ENCODE results near the gene COMMD9. TPM values are rescaled to one million over a fixed set of nuclear protein-coding genes. Genes with fewer than 3 reads are reported as not detected.

The COMMD9 gene
- total and polyA plus RNA-seq, 2 of the 4 experiments (the other 2 are of a cell fraction): 50.7 to 58.3 TPM

GRCh38 chr11:36289226-36289852, at the start of gene COMMD9 (continued):
- no peak for TF ChIP-seq CTCF (conservative IDR thresholded peaks at IDR 0.05; ENCODE audit: low read depth, low read length)

DNA sequence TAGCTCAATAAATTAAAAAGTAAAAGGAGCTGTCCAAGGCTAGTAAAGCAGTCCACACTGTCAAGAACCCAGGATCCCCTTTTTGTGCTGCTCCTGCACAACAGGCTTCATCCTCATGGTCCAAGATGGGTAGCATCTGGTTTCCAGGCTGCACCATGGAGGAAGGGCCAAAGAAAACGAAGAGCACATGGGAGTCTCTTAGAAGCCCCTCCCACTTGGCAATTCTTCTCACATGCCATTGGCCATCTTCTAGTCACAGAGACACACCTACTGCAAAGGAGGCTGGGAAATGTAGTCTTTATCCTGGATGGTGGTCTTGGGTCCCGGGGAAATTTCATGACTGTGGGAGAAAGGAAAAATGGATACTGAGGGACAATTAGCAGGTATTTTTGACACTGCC, 44.7 kb upstream of the COMMD9 start:
- Histone ChIP-seq H3K4ac (ENCODE audit: low read depth, low read length) (no peak overlapping the region), H3K4me2 (ENCODE audit: low read depth, low read length) (peak overlapping the region; percentile 6; the same call in 1 of the 2 replicates), H3K14ac (replicated peaks; ENCODE audit: low read depth, low read length) (no peak overlapping the region), H3K56ac (ENCODE audit: extremely low read depth, insufficient read depth, low read length) (no peak overlapping the region), H2AFZ (replicated peaks; ENCODE audit: low read length, poor library complexity) (no peak overlapping the region), H4K8ac (ENCODE audit: low read depth in 2 of 2, low read length in 2 of 2) (no peak overlapping the region), H3K36me3 (ENCODE audit: control insufficient read depth, insufficient read depth, low read length) (no peaks in the 10 kb centered on the region), H3K23ac (ENCODE audit: low read depth, low read length) (no peak overlapping the region), H3K9me1 (ENCODE audit: insufficient read depth, low read length) (no peaks in the 10 kb centered on the region), H2AK9ac (replicated peaks; ENCODE audit: low read depth, low read length, poor library complexity) (no peak overlapping the region), H4K91ac (ENCODE audit: insufficient read depth, low read depth, low read length) (no peak overlapping the region), H2BK15ac (ENCODE audit: low read depth, low read length) (no peak overlapping the region), H2AK5ac (ENCODE audit: low read depth, low read length) (no peak overlapping the region), H3K4me3 (ENCODE audit: insufficient read depth, low read depth, low read length) (no peak overlapping the region), H3K9me3 (ENCODE audit: control insufficient read depth, insufficient read depth, low read length) (no peaks in the 10 kb centered on the region), H3K18ac (ENCODE audit: low read depth, low read length) (no peak overlapping the region), H4K20me1 (ENCODE audit: insufficient read depth, low read length) (no peaks in the 10 kb centered on the region), H3K79me1 (ENCODE audit: low read depth in 1 of 2, low read length in 2 of 2) (no peaks in the 10 kb centered on the region), H3K27ac (ENCODE audit: insufficient read depth, low read length) (no peak overlapping the region), H2BK20ac (ENCODE audit: low read depth, low read length) (no peak overlapping the region), H4K5ac (ENCODE audit: low read depth, low read length) (no peak overlapping the region), H3K27me3 (ENCODE audit: control insufficient read depth, insufficient read depth, low read length) (peaks cover 15% of the 10 kb centered on the region), H3K4me1 (ENCODE audit: control insufficient read depth, insufficient read depth, low read length) (no peaks in the 10 kb centered on the region), H2BK5ac (ENCODE audit: low read depth, low read length, poor library complexity, severe bottlenecking) (no peak overlapping the region), H3K9ac (ENCODE audit: low read depth, low read length) (no peak overlapping the region), H2BK120ac (ENCODE audit: low read depth, low read length) (no peak overlapping the region)
- TF ChIP-seq MXI1 (IDR thresholded peaks at IDR 0.05; ENCODE audit: borderline replicate concordance, low read depth, low read length) (no peak), RAD21 (IDR thresholded peaks at IDR 0.05; ENCODE audit: low read length) (no peak), SMC3 (IDR thresholded peaks at IDR 0.05; ENCODE audit: low read depth, low read length) (no peak), CEBPB (IDR thresholded peaks at IDR 0.05; ENCODE audit: low read depth, low read length) (no peak), POLR2A (IDR thresholded peaks at IDR 0.05; ENCODE audit: low read depth, low read length) (no peak), CHD1 (IDR thresholded peaks at IDR 0.05; ENCODE audit: low read depth, low read length) (no peak), RCOR1 (IDR thresholded peaks at IDR 0.05; ENCODE audit: insufficient replicate concordance, low read length) (no peak), ELK1 (IDR thresholded peaks at IDR 0.05; ENCODE audit: borderline replicate concordance, low read depth, low read length) (no peak)
- ChIA-PET CTCF (no interaction called here), POLR2A (ENCODE audit: unreplicated experiment) (no interaction called here)
- WGBS, 2 experiments (ENCODE audit: extremely low coverage in 2 of 2, insufficient read length in 1 of 2): no CpG with 5 or more reads among the region's 2 CpGs
- intact Hi-C loops (cut with micrococcal nuclease) (no loop called here), in situ Hi-C loops (cut with MboI; ENCODE audit: low sequenced_read_pairs) (no loop called here), dilution Hi-C loops (cut with HindIII; ENCODE audit: low sequenced_read_pairs, unreplicated experiment) (no loop called here)
- ATAC-seq (ENCODE audit: low read depth) (peak; percentile 56; the same call in 1 of the 2 replicates), DNase-seq (peak; percentile 53)
- BruUV-seq (replicated peaks): no TSS peak
